ENCODE measurements around the gene KRI1. TPM values are rescaled to one million over a fixed set of nuclear protein-coding genes. Genes with fewer than 3 reads are reported as not detected.

Gene KRI1
- total RNA-seq, 1 experiment from 2014 or later = 57.4 TPM

DNA sequence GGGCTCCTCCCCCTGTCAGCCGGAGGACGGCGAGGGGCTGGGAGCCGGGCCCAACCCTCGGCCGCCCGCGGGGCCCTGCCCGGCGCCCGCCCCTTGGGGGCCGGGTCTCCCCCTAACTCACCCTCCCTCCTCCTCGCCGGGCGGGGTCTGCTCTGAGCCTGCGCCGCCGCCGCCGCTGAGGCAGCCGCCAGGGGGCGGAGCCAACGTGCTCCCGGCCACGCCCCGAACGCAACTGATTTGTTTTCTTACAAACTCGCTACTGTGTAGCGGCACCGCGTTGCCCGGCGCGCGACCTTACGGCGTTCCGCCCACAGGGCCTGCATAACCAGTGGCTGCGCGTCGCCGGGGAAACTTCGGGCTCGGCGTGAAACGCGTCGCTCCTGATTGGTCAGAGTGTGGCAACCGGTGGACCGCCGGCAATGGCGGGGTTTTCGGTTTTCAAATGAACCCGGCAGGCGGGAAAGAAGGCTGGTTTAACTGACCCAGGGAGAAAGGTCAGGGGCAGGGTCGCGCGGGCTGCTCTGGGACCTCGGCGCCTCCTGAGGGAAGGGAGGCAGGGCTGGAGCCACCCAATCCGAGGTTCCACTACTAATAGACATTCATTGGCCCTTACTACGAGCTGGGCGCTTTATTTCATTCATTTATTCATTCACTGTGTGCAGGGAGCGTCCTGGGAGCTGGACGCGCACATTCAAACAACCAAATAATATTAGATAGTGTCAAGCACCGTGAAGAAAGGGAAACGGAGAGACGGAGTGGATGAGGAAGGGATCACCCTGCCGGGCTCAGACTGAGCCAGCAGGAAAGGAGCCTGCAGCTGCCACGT is 3.2 kb upstream of the KRI1 start, which contains the start of gene CDKN2D:
TSS of gene CDKN2D (minus strand) at position 154 of the 826 bp plus-strand sequence. CDS start 326 bp downstream, outside the sequence.
- Histone ChIP-seq H3K79me2 (ENCODE audit: insufficient read depth, low read length) (no peaks in the 10 kb centered on the region), H2AFZ (ENCODE audit: low read length) (no peak within 1 kb of the TSS), H3K27ac (ENCODE audit: insufficient read length, low read depth, low read length) (peak within 1 kb of the TSS; percentile 88), H4K91ac (ENCODE audit: insufficient read length, low read depth, low read length) (no peak within 1 kb of the TSS), H3K79me1 (ENCODE audit: insufficient read depth, low read depth, low read length, poor library complexity, severe bottlenecking) (no peaks in the 10 kb centered on the region), H2BK12ac (ENCODE audit: insufficient read length, low read depth, low read length) (peak within 1 kb of the TSS; percentile 3), H2AK5ac (ENCODE audit: insufficient read length, low read length) (no peak within 1 kb of the TSS), H3K4me1 (ENCODE audit: insufficient read depth, low read length) (no peaks in the 10 kb centered on the region), H2BK15ac (ENCODE audit: low read depth, low read length) (no peak within 1 kb of the TSS), H3K23me2 (ENCODE audit: insufficient read length, low read depth, low read length, poor library complexity, severe bottlenecking) (peaks cover 10% of the 10 kb centered on the region), H3T11ph (ENCODE audit: low read length) (no peak within 1 kb of the TSS), H3K23ac (ENCODE audit: insufficient read length, low read depth, low read length) (no peak within 1 kb of the TSS), H2BK5ac (ENCODE audit: insufficient read length, low read length) (peak within 1 kb of the TSS; percentile 11), H4K5ac (ENCODE audit: insufficient read length, low read depth, low read length) (peak within 1 kb of the TSS; percentile 85), H3K4ac (ENCODE audit: low read depth, low read length) (no peak within 1 kb of the TSS; the same call in 1 of the 2 replicates), H3K56ac (ENCODE audit: insufficient read length, low read depth, low read length) (no peak within 1 kb of the TSS), H2BK20ac (ENCODE audit: low read depth, low read length, poor library complexity, severe bottlenecking) (no peak within 1 kb of the TSS), H3K4me2 (ENCODE audit: insufficient read depth, insufficient read length, low read length) (peak within 1 kb of the TSS; percentile 96), H2BK120ac (ENCODE audit: low read depth, low read length, poor library complexity, severe bottlenecking) (peak within 1 kb of the TSS; percentile 82), H4K8ac (replicated peaks; ENCODE audit: insufficient read length, low read depth, low read length) (no peak within 1 kb of the TSS), H3K14ac (ENCODE audit: insufficient read depth, low read length) (peak within 1 kb of the TSS; percentile 72; the same call in 1 of the 2 replicates), H3K9me3 (ENCODE audit: control insufficient read depth, low read depth, low read length) (no peaks in the 10 kb centered on the region), H3K27me3 (ENCODE audit: insufficient read depth, low read length) (no peaks in the 10 kb centered on the region), H4K20me1 (ENCODE audit: control insufficient read depth, insufficient read depth, insufficient read length) (no peaks in the 10 kb centered on the region), H3K9ac (ENCODE audit: extremely low read depth, insufficient read length, low read length) (peak within 1 kb of the TSS; percentile 73), H3K18ac (ENCODE audit: insufficient read length, low read depth, low read length) (peak within 1 kb of the TSS; percentile 90)
- no CpG with 5 or more reads among the region's 71 CpGs for WGBS (ENCODE audit: extremely low coverage, insufficient read length, low lambda C conversion rate)
- TF ChIP-seq CTCF (conservative IDR thresholded peaks at IDR 0.05) = peak; percentile 31; the same call in 1 of the 3 replicates
- Mint-ChIP-seq H3K9me3 (no peaks in the 10 kb centered on the region), H3K27ac (peak within 1 kb of the TSS; percentile 97 to 99 (median 99)), H3K4me3 (peak within 1 kb of the TSS; percentile 81 to 90), H3K4me1 (peaks cover 33 to 39% of the 10 kb centered on the region in 2 experiments), H3K36me3 (ENCODE audit: insufficient read depth in 1 of 3, low read depth in 3 of 3) (peaks cover 4 to 19% (median 7%) of the 10 kb centered on the region in 3 experiments), H3K27me3 (ENCODE audit: low read depth) (peaks cover 16% of the 10 kb centered on the region)
- peak; percentile 100 for DNase-seq
